OCI-LY3 (cell line): ENCODE measurements around the gene NXPE1.

Experiments
- H2AFZ ChIP-seq: fragments of 200-600, 300-600 bp; shearing (Covaris generic); 2 replicates; pipeline ENCODE4 v1.6.0; 2014; ENCODE audit warnings: antibody characterized with exemption, low read depth, low read length
- H3K27ac ChIP-seq: fragments of 200-600, 300-600 bp; sonication (generic); 2 replicates; pipeline ENCODE4 v1.5.1; 2014; ENCODE audit warnings: mild to moderate bottlenecking, low read length, moderate library complexity, mixed read lengths
- H3K27me3 ChIP-seq: fragments of 200-600, 300-600 bp; sonication (generic); 2 replicates; pipeline ENCODE4 v1.6.1; 2014; ENCODE audit warnings: low read depth, low read length, mixed read lengths
- H3K36me3 ChIP-seq: fragments of 200-600, 300-600 bp; sonication (generic); replicated peaks from 2 replicates; pipeline ENCODE3; 2014; ENCODE audit warnings: low read depth, low read length, mixed read lengths
- H3K4me1 ChIP-seq: fragments of 300-600, 200-600 bp; sonication (generic); 2 replicates; pipeline ENCODE4 v1.6.1; 2014; ENCODE audit warnings: low read length, mixed read lengths
- H3K4me2 ChIP-seq: fragments of 200-600, 300-600 bp; sonication (generic); 2 replicates; pipeline ENCODE4 v1.6.1; 2014; ENCODE audit warnings: low read length, mixed read lengths
- H3K4me3 ChIP-seq: fragments of 300-600, 200-600 bp; sonication (generic); 2 replicates; pipeline ENCODE4 v1.5.1; 2014; ENCODE audit warnings: antibody characterized with exemption, mild to moderate bottlenecking, low read length, moderate library complexity
- H3K79me2 ChIP-seq: fragments of 300-600, 200-600 bp; shearing (Covaris generic); 2 replicates; pipeline ENCODE4 v1.6.1; 2014; ENCODE audit warnings: mild to moderate bottlenecking, low read length, mixed read lengths
- H3K9ac ChIP-seq: fragments of 300-600, 200-600 bp; shearing (Covaris generic); 2 replicates; pipeline ENCODE4 v1.6.0; 2014; ENCODE audit warnings: mild to moderate bottlenecking, low read length, moderate library complexity
- H3K9me3 ChIP-seq: fragments of 200-600, 300-600 bp; shearing (Covaris generic); 2 replicates; pipeline ENCODE4 v1.6.1; 2014; ENCODE audit warnings: low read length, mixed read lengths; ENCODE audit not compliant: insufficient read depth
- H4K20me1 ChIP-seq: fragments of 200-600, 300-600 bp; sonication (generic); 2 replicates; pipeline ENCODE4 v1.6.1; 2016; ENCODE audit warnings: low read length, mixed read lengths; ENCODE audit not compliant: insufficient read depth
- CTCF ChIP-seq: fragments of 200-600, 300-600 bp; sonication (generic); IDR thresholded peaks from 2 replicates; pipeline ENCODE4 v1.5.1; 2014; ENCODE audit warnings: antibody characterized with exemption, low read length, low read depth
- EZH2phosphoT487 ChIP-seq: fragments of 200-600 bp; shearing (Covaris generic); IDR thresholded peaks from 2 replicates; pipeline ENCODE4 v1.6.1; 2018; ENCODE audit warnings: antibody characterized with exemption, mixed run types, low read depth

NXPE1 gene

GRCh38 chr11:114556135-114556534, 3.5 kb downstream of the NXPE1 start:
- 0 out of 2 replicates have a peak, but pooled peaks cover 4% of the 10 kb centered on the region for H3K27me3 ChIP-seq
- H3K36me3 ChIP-seq: no peaks in the 10 kb centered on the region
- H3K9me3 ChIP-seq: no peaks in the 10 kb centered on the region
- no peaks in the 10 kb centered on the region for H3K79me2 ChIP-seq
- H3K4me3 ChIP-seq: no peak overlapping the region
- H4K20me1 ChIP-seq: no peaks in the 10 kb centered on the region
- H3K9ac ChIP-seq: no peak overlapping the region
- H3K4me2 ChIP-seq: no peak overlapping the region
- TF ChIP-seq CTCF (no peak), EZH2phosphoT487 (no peak)
- H3K27ac ChIP-seq: no peak overlapping the region
- no peak overlapping the region for H2AFZ ChIP-seq
- H3K4me1 ChIP-seq: no peaks in the 10 kb centered on the region

GRCh38 chr11:114553642-114554041, 6.0 kb downstream of the NXPE1 start:
- Histone ChIP-seq H3K4me1 (no peaks in the 10 kb centered on the region), H3K4me3 (no peak overlapping the region), H4K20me1 (no peaks in the 10 kb centered on the region), H3K36me3 (no peaks in the 10 kb centered on the region), H3K27me3 (no peaks in the 10 kb centered on the region), H3K27ac (no peak overlapping the region), H3K9me3 (no peaks in the 10 kb centered on the region), H2AFZ (no peak overlapping the region), H3K9ac (no peak overlapping the region), H3K4me2 (no peak overlapping the region), H3K79me2 (no peaks in the 10 kb centered on the region)
- TF ChIP-seq EZH2phosphoT487 (no peak), CTCF (no peak)

- no peaks in the 10 kb centered on the region for H3K79me2 ChIP-seq
- H3K36me3 ChIP-seq: no peaks in the 10 kb centered on the region
Measured at GRCh38 chr11:114551060-114551459, 8.6 kb downstream of the NXPE1 start.

GRCh38 chr11:114525682-114526081, 34.0 kb downstream of the NXPE1 start:
- Histone ChIP-seq H2AFZ (no peak overlapping the region), H3K4me3 (no peak overlapping the region), H3K4me1 (no peaks in the 10 kb centered on the region), H3K36me3 (no peaks in the 10 kb centered on the region), H3K27me3 (no peaks in the 10 kb centered on the region), H3K4me2 (no peak overlapping the region), H3K9me3 (no peaks in the 10 kb centered on the region), H3K79me2 (no peaks in the 10 kb centered on the region), H4K20me1 (no peaks in the 10 kb centered on the region), H3K9ac (no peak overlapping the region), H3K27ac (no peak overlapping the region)
- TF ChIP-seq EZH2phosphoT487: no peak
- TF ChIP-seq CTCF: no peak

More at GRCh38 chr11:114551060-114551459, 8.6 kb downstream of the NXPE1 start:
- no peak overlapping the region for H3K9ac ChIP-seq
- H2AFZ ChIP-seq: no peak overlapping the region
- H3K4me3 ChIP-seq: no peak overlapping the region
- no peaks in the 10 kb centered on the region for H3K9me3 ChIP-seq
- TF ChIP-seq CTCF: no peak
- TF ChIP-seq EZH2phosphoT487: no peak
- no peak overlapping the region for H3K27ac ChIP-seq
- H3K4me2 ChIP-seq: no peak overlapping the region
- no peaks in the 10 kb centered on the region for H3K4me1 ChIP-seq
- H4K20me1 ChIP-seq: no peaks in the 10 kb centered on the region
- no peaks in the 10 kb centered on the region for H3K27me3 ChIP-seq
